HL-60 (cell line): Measurements from ENCODE around the gene CACNA1C.

Source experiments
- CTCF ChIP-seq: IDR thresholded peaks from one replicate; pipeline ENCODE4 v1.5.1; 2011; ENCODE audit warnings: low read length, control low read depth, inconsistent platforms; ENCODE audit not compliant: insufficient read depth
- GABPA ChIP-seq: IDR thresholded peaks from 2 replicates; pipeline ENCODE4 v1.6.1; 2012; ENCODE audit warnings: low read depth
- POLR2AphosphoS5 ChIP-seq: IDR thresholded peaks from 2 replicates; pipeline ENCODE4 v1.6.1; 2012; ENCODE audit warnings: low read depth
- SPI1 ChIP-seq: IDR thresholded peaks from 2 replicates; pipeline ENCODE4 v1.6.1; 2012; ENCODE audit warnings: low read depth, mild to moderate bottlenecking, borderline replicate concordance
- TF ChIP-seq, protein P1 (sequence below): IDR thresholded peaks from 2 replicates; pipeline ENCODE4 v1.6.1; 2012; ENCODE audit warnings: low read depth; ENCODE audit not compliant: insufficient replicate concordance

DNA sequence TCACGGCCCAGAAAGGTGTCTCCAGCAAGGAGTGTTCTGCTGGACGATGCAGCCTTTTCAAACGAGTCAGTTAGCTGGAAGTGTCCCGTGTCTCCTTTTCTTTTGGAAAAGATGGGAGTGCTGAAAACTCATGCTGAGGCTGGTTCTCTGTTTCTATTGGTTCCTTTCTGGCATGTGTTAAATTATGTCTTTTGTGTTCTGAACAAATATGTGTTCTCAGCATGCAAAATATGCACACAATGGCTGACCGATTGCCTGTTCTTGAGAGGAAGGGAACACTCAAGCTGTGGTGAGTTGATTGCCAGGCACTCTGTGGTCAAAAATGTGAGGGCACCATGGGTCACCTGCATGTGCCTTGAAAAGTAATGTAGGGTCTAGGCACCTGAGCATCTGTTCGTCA lies 181.3 kb downstream of the CACNA1C start:
- TF ChIP-seq CTCF (no peak), POLR2AphosphoS5 (no peak), SPI1 (no peak), GABPA (no peak)
- TF ChIP-seq, protein P1, sequence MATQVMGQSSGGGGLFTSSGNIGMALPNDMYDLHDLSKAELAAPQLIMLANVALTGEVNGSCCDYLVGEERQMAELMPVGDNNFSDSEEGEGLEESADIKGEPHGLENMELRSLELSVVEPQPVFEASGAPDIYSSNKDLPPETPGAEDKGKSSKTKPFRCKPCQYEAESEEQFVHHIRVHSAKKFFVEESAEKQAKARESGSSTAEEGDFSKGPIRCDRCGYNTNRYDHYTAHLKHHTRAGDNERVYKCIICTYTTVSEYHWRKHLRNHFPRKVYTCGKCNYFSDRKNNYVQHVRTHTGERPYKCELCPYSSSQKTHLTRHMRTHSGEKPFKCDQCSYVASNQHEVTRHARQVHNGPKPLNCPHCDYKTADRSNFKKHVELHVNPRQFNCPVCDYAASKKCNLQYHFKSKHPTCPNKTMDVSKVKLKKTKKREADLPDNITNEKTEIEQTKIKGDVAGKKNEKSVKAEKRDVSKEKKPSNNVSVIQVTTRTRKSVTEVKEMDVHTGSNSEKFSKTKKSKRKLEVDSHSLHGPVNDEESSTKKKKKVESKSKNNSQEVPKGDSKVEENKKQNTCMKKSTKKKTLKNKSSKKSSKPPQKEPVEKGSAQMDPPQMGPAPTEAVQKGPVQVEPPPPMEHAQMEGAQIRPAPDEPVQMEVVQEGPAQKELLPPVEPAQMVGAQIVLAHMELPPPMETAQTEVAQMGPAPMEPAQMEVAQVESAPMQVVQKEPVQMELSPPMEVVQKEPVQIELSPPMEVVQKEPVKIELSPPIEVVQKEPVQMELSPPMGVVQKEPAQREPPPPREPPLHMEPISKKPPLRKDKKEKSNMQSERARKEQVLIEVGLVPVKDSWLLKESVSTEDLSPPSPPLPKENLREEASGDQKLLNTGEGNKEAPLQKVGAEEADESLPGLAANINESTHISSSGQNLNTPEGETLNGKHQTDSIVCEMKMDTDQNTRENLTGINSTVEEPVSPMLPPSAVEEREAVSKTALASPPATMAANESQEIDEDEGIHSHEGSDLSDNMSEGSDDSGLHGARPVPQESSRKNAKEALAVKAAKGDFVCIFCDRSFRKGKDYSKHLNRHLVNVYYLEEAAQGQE, result no peak
